SW480 (cell line): Measurements from ENCODE around the gene PHYHD1.

Experiments used
- DNase-seq: peaks from one replicate; pipeline ENCODE4 v3.0.0-alpha.2; 2016; ENCODE audit warnings: low spot score

PHYHD1 gene

DNA sequence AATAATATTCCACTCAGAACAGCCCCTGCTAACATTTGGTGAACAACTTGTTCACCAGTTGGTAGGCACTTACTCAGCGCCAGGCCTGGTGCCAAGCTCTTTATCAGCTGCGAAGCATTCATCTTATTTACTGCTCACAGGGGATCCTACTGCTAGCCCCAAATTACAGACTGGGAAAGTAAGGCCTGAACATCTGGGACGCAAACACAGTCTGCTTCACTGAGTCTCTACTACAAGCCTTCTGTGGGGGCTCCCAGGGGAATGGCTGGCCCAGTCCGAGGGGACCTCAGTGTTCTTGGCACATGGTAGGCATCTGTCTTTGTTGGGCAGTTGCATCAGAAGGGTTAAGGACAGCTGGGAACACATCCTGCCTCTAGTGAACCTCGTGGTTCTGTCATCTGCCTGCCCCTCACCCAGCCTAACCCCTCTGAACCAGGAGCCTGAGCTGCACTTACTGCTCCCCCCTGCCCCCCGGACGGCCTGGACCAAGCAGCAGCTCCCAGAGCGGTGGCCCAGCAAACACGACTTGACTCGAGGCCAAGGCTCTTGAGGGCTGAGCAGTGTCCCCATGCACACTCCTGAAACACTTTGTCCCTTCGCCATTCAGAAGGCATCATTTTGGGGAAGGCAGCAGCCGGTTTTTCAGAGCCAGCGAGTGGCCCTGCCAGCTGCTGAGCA is at the start of gene PHYHD1:
TSS of gene PHYHD1 (plus strand) at position 602 of the 678 bp plus-strand sequence. CDS start 1,342 bp downstream, outside the sequence.
- DNase-seq: no peak

DNA sequence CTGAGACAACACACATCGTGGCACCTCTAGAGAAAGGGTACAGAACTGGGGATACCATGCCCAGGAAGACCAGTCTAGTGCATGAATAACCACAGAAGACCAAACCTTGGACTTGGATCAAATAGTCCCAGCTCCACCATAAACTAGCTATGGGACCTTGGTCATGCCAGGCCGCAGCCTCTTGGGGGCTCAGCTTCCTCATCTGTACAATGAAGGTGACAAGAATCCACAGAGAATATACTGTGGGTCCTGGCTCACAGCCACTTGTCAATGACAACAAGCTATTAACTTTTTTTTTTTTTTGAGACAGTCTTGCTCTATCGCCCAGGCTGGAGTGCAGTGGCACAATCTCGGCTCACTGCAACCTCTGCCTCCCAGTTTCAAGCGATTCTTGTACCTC is 42.9 kb upstream of the PHYHD1 start:
- peak; percentile 49 for DNase-seq

DNA sequence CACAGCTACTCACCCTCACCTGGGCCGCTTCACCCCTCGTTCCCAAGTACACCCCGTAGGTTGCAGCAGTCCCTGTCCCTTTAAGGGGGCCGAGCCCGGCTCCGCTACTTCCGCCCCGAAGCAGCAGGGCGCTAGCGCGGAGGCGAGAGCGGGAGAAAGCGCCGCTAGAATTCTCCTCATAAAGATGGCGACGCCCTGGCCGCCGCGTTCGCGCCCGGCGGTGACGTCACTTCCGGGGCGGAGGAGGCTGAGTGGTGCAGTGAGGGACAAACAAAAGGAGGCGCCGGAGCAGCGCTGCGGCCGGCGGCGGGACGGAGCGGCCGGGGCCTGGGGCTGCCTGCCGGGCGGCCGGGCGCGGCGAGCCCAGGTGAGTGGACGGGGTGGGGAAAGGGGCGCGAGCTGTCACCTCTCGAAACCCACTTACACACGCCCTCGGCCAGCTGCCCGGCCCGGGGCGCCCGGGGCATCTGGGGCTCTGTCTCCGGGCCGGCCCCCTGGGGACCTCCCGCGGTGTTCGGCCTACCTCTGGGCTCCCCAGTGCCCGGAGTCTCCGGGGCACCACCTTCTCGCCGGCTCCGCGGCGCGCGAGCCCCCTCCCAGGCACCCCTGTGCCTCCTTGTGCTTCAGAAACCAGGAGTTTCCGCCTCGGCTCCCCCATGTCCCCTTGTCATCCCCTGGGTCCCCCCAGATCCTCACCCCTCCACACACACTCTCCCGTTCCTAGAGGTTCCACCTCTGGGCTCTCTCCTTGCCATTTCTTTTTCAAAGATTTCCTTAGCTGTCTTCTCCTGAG is 38.7 kb upstream of the PHYHD1 start, which contains the start of the genes KYAT1 and LRRC8A:
TSS of gene KYAT1 (minus strand) at position 67 of the 793 bp plus-strand sequence. CDS start 36,545 bp downstream, outside the sequence.
TSS of gene LRRC8A (plus strand) at position 250 of the 793 bp plus-strand sequence. CDS start 25,032 bp downstream, outside the sequence.
- DNase-seq: peak; percentile 96

DNA sequence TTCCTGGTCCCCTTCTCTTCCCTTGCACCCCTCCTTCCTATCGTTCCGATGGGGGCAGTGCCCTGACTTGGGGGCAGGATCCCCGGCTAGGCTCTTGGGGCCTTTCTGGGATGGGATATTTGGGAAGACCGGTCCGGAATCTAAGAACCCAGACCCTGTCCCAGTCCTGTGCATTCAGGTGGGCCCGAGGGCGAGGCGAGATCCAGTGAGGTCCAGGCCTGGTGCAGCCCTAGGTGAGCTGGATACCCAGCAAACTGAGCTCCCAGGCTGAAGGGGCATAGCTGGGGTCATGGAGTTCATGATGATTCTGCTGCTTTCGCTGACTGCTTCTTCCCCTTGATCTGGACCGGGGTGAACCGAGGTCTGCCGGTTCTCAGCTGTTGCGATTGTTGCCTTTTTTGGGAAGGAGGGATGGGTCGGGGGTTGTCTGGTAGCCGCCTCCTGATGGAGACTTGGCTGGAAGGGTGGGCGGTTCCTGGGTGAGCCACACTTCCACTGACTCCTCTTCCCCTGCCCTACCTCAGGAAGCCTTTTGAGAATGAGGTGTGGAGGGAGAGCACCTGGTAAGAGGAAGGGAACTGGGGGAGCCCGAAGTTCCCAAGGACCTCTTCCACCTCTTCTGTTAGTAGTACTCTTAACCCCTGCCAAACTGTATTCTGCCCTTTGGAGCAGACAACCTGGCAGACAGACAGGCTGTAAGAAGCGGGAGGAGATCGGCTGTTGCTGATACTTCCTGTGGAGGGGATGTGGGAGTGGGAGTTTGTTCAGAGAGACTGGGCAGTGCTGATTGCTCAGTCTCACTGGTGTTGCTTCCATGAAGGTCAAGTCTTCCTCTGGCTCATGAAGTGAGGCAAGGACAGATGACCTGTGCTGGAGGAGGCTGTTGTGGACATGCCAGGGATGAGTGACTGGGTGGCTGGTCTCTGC is 37.8 kb upstream of the PHYHD1 start:
- DNase-seq: no peak

DNA sequence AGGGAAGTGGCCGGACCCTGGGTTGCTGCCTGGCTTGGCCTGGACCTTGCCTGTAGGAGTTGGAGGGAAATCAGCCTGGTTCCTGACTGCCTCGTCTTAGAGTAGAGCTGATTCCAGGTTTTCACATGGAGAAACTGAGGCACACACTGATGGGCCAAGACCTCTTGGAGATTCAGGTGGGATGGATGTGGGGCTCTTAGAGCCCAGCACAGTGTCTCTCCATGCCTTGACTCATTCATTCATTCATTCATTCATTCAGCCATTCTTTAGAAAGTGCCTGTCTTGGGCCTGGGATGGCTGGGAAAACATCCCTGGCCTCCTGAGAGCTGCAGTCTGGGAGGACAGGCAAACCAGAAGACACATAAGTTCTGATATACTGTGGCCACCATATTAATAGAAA is 36.6 kb upstream of the PHYHD1 start:
- no peak for DNase-seq

DNA sequence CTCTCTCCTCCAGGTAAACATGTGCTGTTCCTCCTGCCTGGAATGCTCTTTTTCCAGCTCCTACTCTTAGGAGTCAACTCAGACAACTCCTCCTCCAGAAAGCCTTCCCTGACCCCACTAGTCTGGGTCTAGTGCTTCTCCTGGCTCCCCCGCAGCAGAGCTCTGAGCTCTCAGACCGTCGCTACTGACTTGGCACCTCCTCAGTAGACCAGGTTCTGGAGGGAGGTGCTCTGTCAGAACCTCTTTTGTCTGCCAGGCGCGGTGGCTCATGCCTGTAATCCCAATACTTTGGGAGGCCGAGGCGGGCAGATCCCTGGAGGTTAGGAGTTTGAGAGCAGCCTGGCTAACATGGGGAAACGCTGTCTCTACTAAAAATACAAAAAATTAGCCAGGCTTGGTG is 35.4 kb upstream of the PHYHD1 start:
- no peak for DNase-seq

DNA sequence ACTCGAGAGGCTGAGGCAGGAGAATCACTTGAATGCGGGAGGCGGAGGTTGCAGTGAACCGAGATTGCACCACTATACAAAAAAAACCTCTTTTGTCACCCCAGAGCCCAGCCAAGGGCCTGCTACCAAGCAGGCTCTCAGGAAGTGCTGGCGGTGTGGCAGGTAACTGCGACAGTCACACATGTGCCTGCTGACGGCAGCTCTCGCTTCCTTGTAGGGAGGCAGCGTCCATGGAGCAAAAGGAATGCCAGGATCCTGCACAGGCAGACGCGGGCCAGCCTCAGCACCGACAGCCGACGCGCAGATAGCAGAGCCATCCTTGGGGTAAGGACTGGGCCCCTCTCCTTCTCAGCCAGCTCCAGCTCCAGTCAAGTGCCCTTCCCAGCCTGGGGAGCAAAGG is 35.0 kb upstream of the PHYHD1 start:
- no peak for DNase-seq

DNA sequence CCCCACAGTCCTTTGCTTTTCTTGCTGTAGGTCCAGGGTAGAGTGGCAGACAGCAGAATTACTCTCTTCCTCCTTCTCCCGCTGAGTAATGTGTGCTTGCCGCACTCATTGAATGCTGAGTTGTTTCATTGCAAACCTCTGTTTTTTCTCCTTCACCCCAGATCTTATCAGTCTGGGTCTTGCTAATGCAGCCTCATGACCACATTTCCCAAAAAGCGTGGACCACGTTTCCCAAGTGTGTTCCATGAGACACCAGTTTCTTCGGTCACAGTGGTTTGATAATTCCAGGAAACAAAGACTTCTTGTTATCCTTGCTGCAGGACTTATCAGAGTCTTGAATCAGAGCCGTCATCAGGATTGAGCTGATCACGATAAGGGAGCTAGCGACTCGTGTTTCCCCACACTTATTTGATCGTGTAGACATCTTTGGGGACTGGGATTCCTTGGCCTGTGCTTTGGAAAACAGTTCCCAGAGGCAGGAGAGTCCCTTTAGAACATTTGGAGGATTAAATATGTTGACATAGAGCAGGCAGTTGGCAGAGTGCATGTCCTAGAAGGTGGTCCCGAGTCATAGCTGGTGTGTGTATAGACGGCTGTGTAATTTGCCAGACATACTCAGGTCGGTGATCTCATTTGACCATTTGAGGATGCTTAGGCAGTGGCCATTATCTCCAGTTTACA is 34.4 kb upstream of the PHYHD1 start:
- DNase-seq: no peak

DNA sequence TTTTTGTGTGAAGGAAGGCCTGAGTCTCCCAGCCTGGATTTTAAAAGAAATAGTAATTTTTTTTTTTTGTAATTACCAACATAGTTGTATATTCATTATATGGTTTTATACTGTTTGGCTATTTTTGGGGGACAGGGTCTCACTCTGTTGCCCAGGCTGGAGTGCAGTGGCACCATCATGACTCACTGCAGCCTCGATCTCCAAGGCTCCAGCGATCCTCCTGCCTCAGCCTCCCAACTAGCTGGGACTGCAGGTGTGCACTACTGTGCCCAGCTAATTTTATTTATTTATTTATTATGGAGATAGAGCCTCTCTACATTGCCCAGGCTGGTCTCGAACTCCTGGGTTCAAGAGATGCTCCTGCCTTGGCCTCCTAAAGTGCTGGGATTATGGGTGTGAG is 33.7 kb upstream of the PHYHD1 start:
- no peak for DNase-seq

DNA sequence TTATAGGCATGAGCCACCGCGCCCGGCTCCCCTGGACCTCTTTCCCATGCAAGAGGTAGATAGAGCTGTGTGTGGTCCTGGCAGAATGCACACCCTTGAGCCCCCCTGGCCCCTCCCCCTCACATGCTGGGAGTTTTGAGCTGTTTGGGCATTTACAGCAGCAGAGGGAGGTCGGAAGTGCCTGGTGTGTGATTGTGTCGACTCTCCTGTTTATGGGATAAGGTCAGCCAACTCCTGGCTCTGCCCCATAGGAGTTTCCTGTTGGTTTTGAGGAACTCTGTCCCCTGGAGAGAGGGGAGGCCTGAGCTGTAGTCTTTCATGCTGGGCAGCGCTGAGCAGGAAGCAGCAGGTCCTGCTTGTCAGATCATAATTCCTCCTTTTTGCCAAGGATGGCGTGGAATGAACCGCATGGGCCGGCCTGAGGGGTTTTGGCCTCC is 32.9 kb upstream of the PHYHD1 start:
- DNase-seq: no peak

DNA sequence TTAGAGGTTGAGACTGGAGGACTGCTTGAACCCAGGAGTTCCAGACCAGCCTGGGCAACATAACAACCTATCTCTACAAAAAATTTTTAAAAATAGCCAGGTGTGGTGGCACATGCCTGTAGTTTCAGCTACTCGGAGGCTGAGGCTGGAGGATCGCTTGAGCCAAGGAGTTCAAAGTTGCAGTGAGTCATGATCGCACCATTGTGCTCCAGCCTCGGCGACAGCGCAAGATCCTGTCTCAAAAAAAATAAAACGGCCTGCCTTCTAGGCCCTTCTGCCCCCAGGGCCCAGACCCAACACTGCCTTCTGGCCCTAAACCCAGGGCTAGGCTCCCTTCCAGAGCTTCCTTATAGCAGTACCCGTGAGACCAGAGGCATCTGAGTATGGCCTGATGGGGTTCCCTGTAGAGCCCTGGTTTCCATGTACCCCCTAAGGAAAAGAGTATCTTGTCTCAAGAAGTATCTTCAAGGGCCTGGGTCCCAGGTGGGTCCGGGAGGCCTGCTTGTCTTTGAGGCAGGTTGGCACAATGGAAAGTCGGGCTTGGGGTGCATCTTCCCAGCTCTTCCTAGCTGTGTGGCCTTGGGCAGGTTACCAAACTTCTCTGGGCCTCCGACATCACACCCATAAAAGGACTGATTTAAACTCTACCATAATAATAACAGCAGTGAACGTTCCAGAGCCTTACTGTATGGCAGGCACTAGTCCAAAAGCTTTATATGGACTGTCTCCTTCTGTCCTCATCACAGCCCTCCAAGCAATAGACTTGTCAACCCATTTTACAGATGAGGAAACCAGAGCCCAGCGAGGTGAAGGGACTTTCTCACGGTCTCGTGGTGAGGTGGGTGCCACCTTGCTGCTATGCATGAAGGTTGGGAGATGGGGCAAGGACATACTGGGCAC is 29.2 kb upstream of the PHYHD1 start:
- no peak for DNase-seq

DNA sequence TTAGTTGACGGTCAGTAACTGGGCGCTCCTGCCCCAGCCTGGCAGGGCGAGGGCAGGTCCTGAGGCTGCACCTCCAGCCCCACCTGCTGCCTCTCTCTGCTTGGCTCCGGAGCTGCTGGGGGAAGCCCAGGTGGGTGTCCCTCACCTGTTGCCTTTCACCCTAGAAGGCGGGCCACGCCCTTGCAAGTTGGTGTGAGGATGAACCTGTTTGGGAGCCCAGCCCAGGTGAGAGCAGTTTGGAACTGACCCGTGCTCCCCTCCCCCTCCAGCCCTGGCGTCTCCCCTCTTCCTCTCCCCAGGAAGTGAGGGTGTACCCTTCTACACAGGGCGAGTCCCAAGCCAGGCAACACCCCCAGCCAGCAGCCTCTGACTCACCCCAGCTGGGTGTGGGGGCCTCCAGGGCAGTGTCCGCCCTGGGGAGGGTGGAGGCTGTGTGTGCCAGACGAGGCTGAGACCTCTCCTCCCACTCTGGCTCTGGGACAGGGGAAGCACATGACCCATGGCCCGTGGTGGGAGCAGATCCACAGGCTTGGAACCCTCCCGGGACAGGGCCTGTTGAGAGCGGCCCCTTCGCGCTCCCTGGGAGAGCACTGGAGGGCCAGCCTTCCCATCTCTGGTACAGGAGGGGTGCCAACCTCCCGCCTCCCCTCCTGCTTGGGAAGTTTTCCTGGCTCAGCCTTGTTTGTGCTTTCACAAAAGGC is 28.4 kb upstream of the PHYHD1 start:
- peak; percentile 93 for DNase-seq

DNA sequence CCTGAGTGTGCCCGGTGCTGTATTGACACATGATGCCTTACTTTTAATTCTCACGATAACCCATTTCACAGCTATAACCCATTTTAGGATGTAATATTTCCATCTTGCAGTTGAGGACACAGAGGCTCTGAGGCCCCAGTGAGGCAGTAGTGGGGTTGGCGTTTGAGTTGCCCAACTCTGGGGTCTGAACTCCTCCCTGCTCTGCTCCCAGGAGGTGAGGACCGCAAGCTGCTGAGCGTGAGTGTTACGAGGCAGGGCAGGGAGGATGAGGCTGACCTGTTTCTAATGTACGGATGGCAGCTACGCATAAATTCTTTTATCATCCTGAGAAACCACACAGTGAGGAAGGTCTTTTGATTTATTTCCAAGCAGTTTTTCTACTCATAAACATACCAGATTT is 27.4 kb upstream of the PHYHD1 start:
- no peak for DNase-seq

DNA sequence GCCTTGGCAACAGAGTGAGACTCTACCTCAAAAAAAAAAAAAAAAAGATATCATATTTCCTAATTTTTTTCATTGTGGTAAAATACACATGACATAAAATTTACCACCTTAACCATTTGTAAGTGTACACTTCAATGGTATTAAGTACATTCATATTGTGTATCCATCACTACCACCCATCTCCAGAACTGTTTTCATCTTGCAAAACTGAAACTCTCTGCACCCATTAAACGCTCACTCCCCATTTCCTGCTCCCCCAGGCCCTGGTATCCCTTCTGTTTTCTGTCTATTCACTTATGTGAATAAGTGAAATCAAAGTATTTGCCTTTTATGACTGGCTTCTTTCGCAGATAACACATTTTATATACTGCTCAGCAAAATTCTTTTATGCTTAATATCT is 26.0 kb upstream of the PHYHD1 start:
- DNase-seq: no peak

DNA sequence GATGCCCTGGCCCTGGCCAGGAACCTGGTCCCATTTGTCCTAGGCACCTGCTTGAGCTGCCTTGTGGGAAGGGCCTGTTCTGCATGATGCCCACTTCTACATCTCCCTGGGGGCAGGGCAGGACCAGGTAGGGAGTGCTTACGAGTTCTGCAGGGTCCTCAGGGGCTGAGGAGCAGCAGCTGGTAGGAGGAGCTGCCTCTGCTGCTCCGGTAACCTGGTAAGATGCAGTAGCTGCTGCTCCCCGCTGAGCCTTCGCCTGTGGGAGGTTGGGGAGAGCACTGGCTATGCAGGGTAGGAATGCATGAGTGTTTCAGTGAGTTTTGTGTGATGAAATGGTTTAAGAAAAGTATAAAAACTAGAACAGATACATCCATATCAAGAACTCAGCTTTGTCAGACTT is 25.2 kb upstream of the PHYHD1 start:
- DNase-seq: no peak

DNA sequence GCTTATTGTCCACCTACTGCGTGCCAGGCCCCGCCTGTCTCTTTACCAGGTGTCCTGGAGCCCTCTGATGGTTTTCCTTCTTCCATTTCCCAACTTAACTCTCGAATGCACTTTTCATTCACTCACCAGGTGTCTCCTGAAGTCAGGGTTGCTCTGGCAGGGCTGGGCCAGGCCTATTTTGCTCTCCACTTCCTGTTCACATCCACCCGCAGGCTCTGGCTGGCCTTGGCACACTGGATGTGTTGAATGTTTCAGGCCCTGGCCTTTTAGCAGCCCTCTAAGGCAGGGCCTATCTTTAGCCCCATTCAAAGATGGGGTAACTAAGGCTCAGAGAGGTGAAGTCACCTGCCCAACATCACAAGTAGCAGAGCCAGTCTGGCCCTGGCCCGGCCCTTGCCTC is 22.4 kb upstream of the PHYHD1 start:
- no peak for DNase-seq

DNA sequence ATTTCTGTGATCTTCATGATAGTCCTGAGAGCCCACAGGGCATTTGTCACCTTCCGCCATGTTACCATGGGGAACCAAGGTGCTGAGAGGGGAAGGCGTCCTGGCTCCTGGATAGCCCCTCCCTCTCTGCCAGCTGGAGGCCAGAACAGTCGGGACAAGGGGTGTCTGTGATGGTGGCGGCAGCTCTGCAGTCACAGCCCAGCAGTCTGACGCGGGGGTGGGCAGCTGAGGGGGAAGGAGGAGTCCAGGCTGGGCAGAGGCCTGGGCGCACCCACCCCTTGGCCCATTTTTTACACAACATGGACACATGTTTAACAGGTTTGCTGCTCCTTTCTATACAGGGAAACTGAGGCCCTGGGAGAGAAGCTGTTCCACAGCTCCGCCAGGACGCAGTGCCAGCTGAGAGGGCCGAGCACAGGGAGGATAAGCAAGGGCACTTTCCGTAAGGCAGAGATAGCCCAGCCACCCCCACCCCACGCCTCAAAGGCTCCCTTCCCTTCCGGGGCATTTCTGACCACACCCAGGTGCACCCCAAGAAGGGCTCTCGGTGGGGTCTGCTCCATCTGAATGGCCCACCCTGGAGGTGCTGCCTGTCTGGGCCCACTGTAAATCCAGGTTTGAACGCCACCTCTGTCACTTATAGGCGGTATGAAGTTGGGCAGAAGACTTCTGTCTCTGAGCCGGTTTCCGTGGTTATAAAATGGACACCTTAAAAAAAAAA is 21.8 kb upstream of the PHYHD1 start:
- DNase-seq: no peak

DNA sequence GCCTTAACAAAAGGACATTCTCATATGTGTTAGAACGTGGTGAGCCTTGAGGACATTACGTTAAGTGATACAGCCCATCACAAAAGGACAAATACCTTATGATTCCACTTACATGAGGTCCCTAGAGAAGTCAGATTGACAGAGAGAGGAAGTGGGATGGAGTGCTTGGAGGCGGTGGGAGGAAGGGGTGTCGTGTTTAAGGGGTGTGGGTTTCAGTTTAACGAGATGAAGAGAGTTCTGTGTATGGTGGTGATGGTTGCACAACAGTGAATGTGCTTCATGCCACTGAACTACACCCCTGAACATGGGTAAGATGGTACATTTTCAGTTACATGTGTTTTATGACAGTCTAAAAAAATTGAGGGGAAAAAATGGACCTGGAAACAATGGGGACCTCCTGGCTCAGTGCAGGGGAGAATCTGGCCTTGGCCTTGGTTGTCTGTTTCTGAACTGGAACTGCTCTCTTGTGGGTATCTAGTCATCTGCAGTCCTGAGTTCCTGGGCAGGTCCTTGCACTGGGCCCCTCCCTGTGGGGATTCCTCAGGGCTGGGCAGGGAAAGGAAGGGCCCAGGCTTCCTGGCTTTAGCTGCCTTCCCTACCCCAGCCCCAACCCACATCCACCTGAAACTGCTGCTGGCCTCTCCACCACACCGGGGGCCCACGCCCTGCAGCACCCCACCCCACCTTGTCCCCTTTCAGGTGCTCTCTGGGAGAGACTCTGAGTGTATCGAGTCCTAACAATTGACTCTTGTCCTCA is 21.0 kb upstream of the PHYHD1 start:
- peak; percentile 92 for DNase-seq
